Effector memory CD4-positive, alpha-beta T cell (primary cell): ENCODE data around the gene TBCEL.

Source experiments
- DNase-seq, 3 donors: peaks; one replicate each; pipeline ENCODE4 v3.0.0-alpha.2; 2020
- H3K27ac ChIP-seq: 2 replicates; pipeline ENCODE4 v1.7.0; 2013; ENCODE audit warnings: mild to moderate bottlenecking, low read length, moderate library complexity; ENCODE audit not compliant: insufficient read depth, poor library complexity, severe bottlenecking
- H3K27me3 ChIP-seq: replicated peaks from 2 replicates; pipeline ENCODE4 v1.7.0; 2013; ENCODE audit warnings: mild to moderate bottlenecking, low read length; ENCODE audit not compliant: insufficient read depth, control insufficient read depth, poor library complexity, severe bottlenecking
- H3K36me3 ChIP-seq: 2 replicates; pipeline ENCODE4 v1.7.0; 2013; ENCODE audit warnings: mild to moderate bottlenecking, low read length, moderate library complexity; ENCODE audit not compliant: control insufficient read depth, insufficient read depth
- H3K4me1 ChIP-seq: 2 replicates; pipeline ENCODE4 v1.7.0; 2013; ENCODE audit warnings: low read length, mild to moderate bottlenecking; ENCODE audit not compliant: control insufficient read depth, insufficient read depth, poor library complexity, severe bottlenecking
- H3K4me3 ChIP-seq: 2 replicates; pipeline ENCODE4 v1.7.0; 2013; ENCODE audit warnings: low read length, low read depth, mild to moderate bottlenecking; ENCODE audit not compliant: insufficient read depth, poor library complexity, severe bottlenecking
- H3K9me3 ChIP-seq: 2 replicates; pipeline ENCODE4 v1.7.0; 2013; ENCODE audit warnings: mild to moderate bottlenecking, low read length, moderate library complexity; ENCODE audit not compliant: control insufficient read depth

The TBCEL gene

DNA sequence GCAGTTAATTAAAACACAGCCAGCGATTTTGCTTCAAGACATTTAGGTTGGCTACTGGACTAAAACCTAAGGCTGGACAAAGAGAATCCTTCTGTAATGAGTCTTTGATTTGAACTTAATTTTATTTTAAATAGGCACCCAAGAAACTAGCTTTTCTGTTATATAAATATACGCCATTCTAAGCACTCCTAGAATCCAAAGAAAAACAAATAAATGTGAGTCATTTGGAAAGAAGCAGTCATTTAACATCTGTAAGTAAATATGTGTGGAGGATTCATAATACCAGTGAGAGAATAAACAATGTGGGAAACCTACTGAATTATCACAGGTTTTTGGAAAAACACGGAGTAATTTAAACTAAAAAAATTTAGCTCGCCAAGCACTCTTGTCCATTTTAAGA lies 76.0 kb downstream of the TBCEL start:
- H3K4me3 ChIP-seq: no peak overlapping the region
- DNase-seq: no peak
- no peak overlapping the region for H3K27ac ChIP-seq
- no peaks in the 10 kb centered on the region for H3K27me3 ChIP-seq
- no peaks in the 10 kb centered on the region for H3K36me3 ChIP-seq
- no peaks in the 10 kb centered on the region for H3K9me3 ChIP-seq
- no peaks in the 10 kb centered on the region for H3K4me1 ChIP-seq

DNA sequence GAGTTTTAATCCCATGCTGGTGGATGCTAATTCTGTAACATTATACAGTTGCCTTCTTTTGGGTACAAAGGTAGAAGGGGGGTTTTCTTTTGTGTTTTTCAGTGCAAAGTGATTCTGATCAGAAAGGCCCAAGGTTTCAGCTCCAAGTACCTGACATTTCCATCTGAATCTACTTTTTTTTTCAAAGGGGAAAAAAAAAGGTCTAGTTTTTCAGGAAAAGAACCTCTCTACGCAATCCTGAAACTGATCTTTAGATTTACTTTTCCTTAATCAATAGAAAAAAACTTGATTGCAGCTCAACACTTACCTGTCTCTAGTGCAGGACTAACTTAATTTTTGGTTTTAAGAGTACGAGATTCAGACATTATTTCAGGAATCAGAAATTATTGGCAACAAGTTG lies 77.0 kb downstream of the TBCEL start, which contains the start of gene TECTA:
Gene TECTA (plus strand): TSS at position 301 of the 400 bp plus-strand sequence. CDS start 1,423 bp downstream, outside the sequence.
- Histone ChIP-seq H3K4me3 (no peak within 1 kb of the TSS), H3K36me3 (no peaks in the 10 kb centered on the region), H3K9me3 (no peaks in the 10 kb centered on the region), H3K27ac (no peak within 1 kb of the TSS), H3K27me3 (no peaks in the 10 kb centered on the region), H3K4me1 (no peaks in the 10 kb centered on the region)
- DNase-seq: no peak

DNA sequence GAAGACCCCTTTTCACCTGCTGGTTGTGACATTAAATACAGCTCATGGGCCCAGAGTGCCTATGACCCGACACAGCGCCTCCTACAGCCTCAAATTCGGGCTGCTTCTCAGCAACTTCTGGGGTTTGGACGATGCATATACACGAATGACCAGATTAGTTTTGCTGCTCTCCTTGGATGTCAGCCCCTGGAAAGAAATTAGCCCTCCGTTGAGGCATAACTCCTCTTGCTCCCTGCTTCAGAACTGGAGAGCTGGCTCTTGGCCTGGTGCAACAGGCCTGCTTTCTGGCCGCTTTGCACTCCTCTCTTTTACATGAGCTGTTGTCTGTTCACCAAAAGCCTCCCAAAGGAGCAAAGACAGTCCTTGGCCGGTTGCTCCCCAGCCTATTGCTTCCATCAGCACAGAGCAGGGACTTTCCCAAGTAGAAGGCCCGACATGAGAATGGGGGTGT lies 80.4 kb downstream of the TBCEL start:
- H3K9me3 ChIP-seq: no peaks in the 10 kb centered on the region
- DNase-seq: no peak

DNA sequence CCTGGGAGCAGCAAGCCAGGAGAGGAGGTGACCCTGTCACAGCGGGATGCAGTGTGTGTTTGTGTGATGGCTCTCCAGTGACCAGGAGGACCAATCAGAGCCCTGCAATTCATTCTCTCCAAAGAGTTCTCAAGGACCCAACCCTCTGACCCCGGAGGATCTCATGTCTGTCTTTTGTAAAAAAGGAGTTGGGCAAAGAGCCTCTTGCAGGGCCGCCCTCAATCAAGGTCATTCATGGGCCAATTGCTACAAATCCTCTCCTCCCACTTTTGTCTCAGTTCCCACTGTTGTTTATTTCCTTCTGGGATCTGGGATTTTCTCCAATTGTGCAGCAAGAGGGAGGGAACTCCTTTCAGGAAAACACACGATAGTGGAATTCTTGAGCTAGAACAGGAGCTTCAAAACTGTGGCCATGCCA lies 81.2 kb downstream of the TBCEL start:
- Histone ChIP-seq H3K9me3 (no peaks in the 10 kb centered on the region), H3K27ac (no peak overlapping the region), H3K27me3 (no peaks in the 10 kb centered on the region), H3K36me3 (no peaks in the 10 kb centered on the region), H3K4me3 (no peak overlapping the region), H3K4me1 (no peaks in the 10 kb centered on the region)
- no peak for DNase-seq

More for the DNA sequence above, 80.4 kb downstream of the TBCEL start:
- Histone ChIP-seq H3K36me3 (no peaks in the 10 kb centered on the region), H3K27ac (no peak overlapping the region), H3K4me3 (no peak overlapping the region), H3K27me3 (no peaks in the 10 kb centered on the region), H3K4me1 (no peaks in the 10 kb centered on the region)

DNA sequence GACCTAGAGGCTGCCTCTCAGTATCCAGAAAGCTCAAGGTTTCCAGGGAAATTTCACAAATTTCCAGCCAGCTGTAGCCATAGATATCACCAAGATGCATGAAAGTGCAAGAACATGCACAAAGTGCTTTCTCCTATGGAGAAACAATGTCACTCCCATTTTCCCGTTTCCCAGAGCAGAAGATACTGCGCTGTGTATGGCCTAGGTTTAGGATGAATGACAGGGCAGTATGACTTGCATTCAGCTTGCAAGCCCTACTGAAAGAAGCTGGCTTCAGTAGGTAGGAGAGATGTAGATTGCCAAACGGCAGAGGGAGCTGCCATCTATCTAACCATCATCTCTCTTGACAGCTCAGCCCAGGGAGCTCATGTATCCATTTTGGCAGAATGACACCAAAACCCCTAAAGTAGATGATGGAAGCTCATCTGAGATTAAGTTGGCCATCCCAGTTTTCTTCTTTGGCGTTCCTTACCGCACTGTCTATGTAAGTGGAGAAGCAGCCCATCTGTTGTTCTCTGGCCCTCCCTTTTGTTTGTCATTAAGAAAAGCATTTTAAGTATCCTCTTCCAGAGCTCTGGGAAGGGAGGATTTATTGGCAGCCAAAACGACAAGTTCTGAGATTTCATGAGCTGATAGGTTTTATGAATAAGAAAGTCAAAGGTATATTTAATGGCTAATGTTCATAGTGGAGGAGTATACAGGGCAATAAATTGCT lies 81.7 kb downstream of the TBCEL start:
- H3K4me3 ChIP-seq: no peak overlapping the region

DNA sequence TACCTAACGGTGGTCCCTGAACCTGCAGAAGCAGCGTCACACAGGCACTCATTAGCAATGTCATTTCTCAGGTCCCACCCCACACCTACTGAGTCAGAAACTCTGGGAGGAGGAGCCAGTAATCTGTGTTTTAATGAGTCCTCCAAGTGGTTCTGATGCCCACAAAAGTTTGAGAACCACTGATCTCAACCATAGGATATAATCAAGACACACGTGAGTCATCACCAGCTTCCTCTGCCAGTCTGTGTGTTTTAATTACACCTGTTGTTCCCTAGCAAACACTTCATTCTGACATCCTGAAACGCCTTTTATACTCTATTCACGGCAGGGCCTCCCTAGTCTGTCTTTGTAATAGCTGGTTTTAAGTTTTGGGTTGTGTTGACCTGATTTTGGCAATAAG lies 82.9 kb downstream of the TBCEL start:
- H3K4me1 ChIP-seq: no peaks in the 10 kb centered on the region
- no peak for DNase-seq
- no peaks in the 10 kb centered on the region for H3K36me3 ChIP-seq
- H3K9me3 ChIP-seq: no peaks in the 10 kb centered on the region
- H3K27ac ChIP-seq: no peak overlapping the region
- H3K4me3 ChIP-seq: no peak overlapping the region
- no peaks in the 10 kb centered on the region for H3K27me3 ChIP-seq

More for the DNA sequence above, 81.7 kb downstream of the TBCEL start:
- Histone ChIP-seq H3K27me3 (no peaks in the 10 kb centered on the region), H3K9me3 (no peaks in the 10 kb centered on the region), H3K4me1 (no peaks in the 10 kb centered on the region), H3K27ac (no peak overlapping the region), H3K36me3 (no peaks in the 10 kb centered on the region)
- no peak for DNase-seq

DNA sequence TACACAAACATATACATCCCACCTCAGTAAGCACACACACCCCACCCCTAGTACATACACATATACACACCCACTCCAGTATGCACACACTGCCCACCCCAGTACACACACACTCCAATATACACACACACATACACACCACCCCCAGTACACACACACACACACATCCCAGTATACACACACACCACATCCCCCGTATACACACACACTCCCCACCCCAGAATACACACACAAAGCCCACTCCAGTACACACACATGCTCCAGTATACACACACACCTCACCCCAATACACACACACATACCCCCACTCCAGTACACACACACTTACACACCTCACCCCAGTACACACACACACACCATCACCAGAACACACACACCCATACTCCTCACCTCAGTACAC lies 84.5 kb downstream of the TBCEL start:
- H3K9me3 ChIP-seq: no peaks in the 10 kb centered on the region
- H3K4me3 ChIP-seq: no peak overlapping the region
- no peaks in the 10 kb centered on the region for H3K4me1 ChIP-seq
- H3K27me3 ChIP-seq: no peaks in the 10 kb centered on the region
- no peaks in the 10 kb centered on the region for H3K36me3 ChIP-seq
- H3K27ac ChIP-seq: no peak overlapping the region
- no peak for DNase-seq

DNA sequence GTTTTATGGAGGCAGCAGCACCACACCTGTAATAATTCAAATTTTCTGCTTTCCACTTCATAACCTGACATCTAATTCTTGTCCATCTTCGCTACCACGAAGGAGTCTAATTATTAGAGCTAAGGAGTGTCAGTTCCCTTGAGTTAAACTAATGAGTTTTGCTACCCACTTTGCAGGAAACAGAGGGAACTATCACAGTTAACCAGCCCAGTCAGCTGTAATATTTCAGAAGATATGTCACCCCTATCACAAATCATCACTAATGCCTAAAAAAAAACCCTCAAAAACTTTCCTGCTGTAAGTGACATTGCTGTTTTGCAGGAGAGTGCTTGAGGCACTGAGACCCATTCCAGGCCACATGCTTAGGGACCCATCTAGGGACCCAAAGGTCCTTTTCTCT lies 85.6 kb downstream of the TBCEL start:
- no peak overlapping the region for H3K27ac ChIP-seq
- no peaks in the 10 kb centered on the region for H3K4me1 ChIP-seq
- H3K4me3 ChIP-seq: no peak overlapping the region
- H3K27me3 ChIP-seq: no peaks in the 10 kb centered on the region
- H3K36me3 ChIP-seq: no peaks in the 10 kb centered on the region
- DNase-seq: no peak
- H3K9me3 ChIP-seq: no peaks in the 10 kb centered on the region

DNA sequence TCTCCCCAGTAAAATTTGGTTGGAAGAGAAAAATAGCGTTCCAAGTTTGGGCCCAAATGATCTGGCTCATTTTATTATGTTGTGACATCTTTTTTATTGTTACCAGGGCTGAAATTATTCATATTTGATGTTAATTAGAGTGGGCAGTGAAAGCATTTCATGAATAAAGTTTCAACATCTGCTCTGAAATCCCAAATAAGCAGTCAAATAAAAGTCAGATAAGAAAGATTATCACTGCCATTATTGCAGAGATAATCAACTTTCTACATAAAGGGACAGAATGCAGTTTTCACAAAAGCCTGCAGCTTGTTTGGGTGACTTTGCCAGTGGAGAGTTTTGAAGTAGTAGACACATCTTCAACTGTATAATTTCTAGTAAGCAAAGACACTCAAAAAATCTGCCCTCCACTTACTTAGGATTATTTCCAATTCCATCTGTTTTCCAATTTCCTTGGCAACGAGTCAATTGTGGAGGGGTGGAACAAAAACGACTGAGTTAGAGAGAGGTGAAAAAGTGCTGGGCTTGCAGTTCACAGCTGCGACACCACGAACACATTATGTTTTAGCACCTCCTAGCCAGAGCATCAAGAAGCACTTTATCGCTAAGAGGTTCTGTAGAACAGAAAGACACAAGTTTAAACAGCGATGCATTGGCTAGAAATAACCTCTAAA lies 86.1 kb downstream of the TBCEL start:
- Histone ChIP-seq H3K27ac (no peak overlapping the region), H3K36me3 (no peaks in the 10 kb centered on the region), H3K4me3 (no peak overlapping the region), H3K9me3 (no peaks in the 10 kb centered on the region), H3K4me1 (no peaks in the 10 kb centered on the region), H3K27me3 (no peaks in the 10 kb centered on the region)
- DNase-seq: no peak
